Activated T-helper 1 cell treated with anti-CD3 and anti-CD28 coated beads, Interleukin-12 subunit alpha, Interleukin-12 subunit beta, Interleukin-2, Interleukin-4 antibody, amounts not matched to agents 30 ng/mL and 10 ng/mL and 1 ng/mL, durations not matched to agents 14 hours and 24 hours and 36 hours (primary cell): ENCODE data around the gene RBM18. TPM values are rescaled to one million over a fixed set of nuclear protein-coding genes. Genes with fewer than 3 reads are reported as not detected.
A peak's percentile ranks its signal among the peaks of the same experiment; 100 is the strongest.

Experiments used
- DNase-seq: peaks from one replicate; pipeline ENCODE4 v3.0.0; 2021; ENCODE audit warnings: low spot score
- H3K27ac Mint-ChIP-seq: one replicate; pipeline ENCODE4 v1.8.0; 2021; ENCODE audit warnings: mild to moderate bottlenecking, mixed read lengths
- H3K27me3 Mint-ChIP-seq: one replicate; pipeline ENCODE4 v1.8.0; 2022; ENCODE audit warnings: mild to moderate bottlenecking, moderate library complexity, mixed read lengths; ENCODE audit not compliant: insufficient read depth
- H3K36me3 Mint-ChIP-seq: one replicate; pipeline ENCODE4 v1.8.0; 2021; ENCODE audit warnings: low read depth, mixed read lengths
- H3K4me1 Mint-ChIP-seq: one replicate; pipeline ENCODE4 v1.8.0; 2021; ENCODE audit warnings: low read depth, mixed read lengths
- H3K4me3 Mint-ChIP-seq: one replicate; pipeline ENCODE4 v1.8.0; 2021; ENCODE audit warnings: mild to moderate bottlenecking, moderate library complexity, mixed read lengths
- H3K9me3 Mint-ChIP-seq: one replicate; pipeline ENCODE4 v1.8.0; 2021; ENCODE audit warnings: mixed read lengths
- intact Hi-C: fragments of 100-400 bp; cut with micrococcal nuclease; formaldehyde crosslinking; loops from one replicate; pipeline ENCODE4 v1.15.1; 2024
- total RNA-seq: library from RNA; stranded (reverse); gene quantifications from 2 replicates; pipeline ENCODE4 v1.2.3, GENCODE V29; 2022

Gene RBM18
- total RNA-seq, 1 donor from 2014 or later, result 31.5 TPM

- Mint-ChIP-seq H3K9me3 (no peaks in the 10 kb centered on the region), H3K27ac (no peak overlapping the region), H3K4me3 (no peak overlapping the region), H3K27me3 (peaks cover 43% of the 10 kb centered on the region), H3K36me3 (no peaks in the 10 kb centered on the region), H3K4me1 (peaks cover 6% of the 10 kb centered on the region)
- no peak for DNase-seq
- intact Hi-C loops, result no loop called here
Observed at GRCh38 chr9:122226758-122227574, 37.7 kb downstream of the RBM18 start.

- no peak for DNase-seq
- no peak overlapping the region for H3K27ac Mint-ChIP-seq
- H3K4me1 Mint-ChIP-seq, result peaks cover 6% of the 10 kb centered on the region
- intact Hi-C loops, result no loop called here
- H3K4me3 Mint-ChIP-seq, result no peak overlapping the region
- peaks cover 44% of the 10 kb centered on the region for H3K27me3 Mint-ChIP-seq
- H3K9me3 Mint-ChIP-seq, result no peaks in the 10 kb centered on the region
- no peaks in the 10 kb centered on the region for H3K36me3 Mint-ChIP-seq
Observed at GRCh38 chr9:122226142-122226757, 38.4 kb downstream of the RBM18 start.

GRCh38 chr9:122225312-122226141, 39.1 kb downstream of the RBM18 start:
- intact Hi-C loops, result no loop called here
- no peaks in the 10 kb centered on the region for H3K36me3 Mint-ChIP-seq
- no peak overlapping the region for H3K4me3 Mint-ChIP-seq
- DNase-seq, result no peak
- H3K4me1 Mint-ChIP-seq, result peaks cover 6% of the 10 kb centered on the region
- no peak overlapping the region for H3K27ac Mint-ChIP-seq
- peaks cover 45% of the 10 kb centered on the region for H3K27me3 Mint-ChIP-seq
- no peaks in the 10 kb centered on the region for H3K9me3 Mint-ChIP-seq

- intact Hi-C loops, result no loop called here
- Mint-ChIP-seq H3K9me3 (no peaks in the 10 kb centered on the region), H3K27me3 (peaks cover 65% of the 10 kb centered on the region), H3K27ac (no peak overlapping the region), H3K36me3 (peaks cover under 1% of the 10 kb centered on the region), H3K4me3 (no peak overlapping the region), H3K4me1 (peaks cover 19% of the 10 kb centered on the region)
- no peak for DNase-seq
Observed at GRCh38 chr9:122223435-122223834, 41.2 kb downstream of the RBM18 start.

GRCh38 chr9:122222791-122223190, 41.8 kb downstream of the RBM18 start:
- intact Hi-C loops, result no loop called here
- Mint-ChIP-seq H3K9me3 (no peaks in the 10 kb centered on the region), H3K36me3 (peaks cover 3% of the 10 kb centered on the region), H3K27ac (no peak overlapping the region), H3K4me1 (peaks cover 25% of the 10 kb centered on the region), H3K4me3 (no peak overlapping the region), H3K27me3 (peaks cover 72% of the 10 kb centered on the region)
- no peak for DNase-seq

GRCh38 chr9:122221183-122221811, 43.3 kb downstream of the RBM18 start:
- no peak for DNase-seq
- Mint-ChIP-seq H3K36me3 (peaks cover 3% of the 10 kb centered on the region), H3K4me1 (peaks cover 27% of the 10 kb centered on the region), H3K27ac (no peak overlapping the region), H3K27me3 (peaks cover 71% of the 10 kb centered on the region), H3K9me3 (no peaks in the 10 kb centered on the region), H3K4me3 (no peak overlapping the region)
- intact Hi-C loops, result no loop called here

- Mint-ChIP-seq H3K27me3 (peaks cover 75% of the 10 kb centered on the region), H3K27ac (no peak overlapping the region), H3K36me3 (peaks cover 3% of the 10 kb centered on the region), H3K4me3 (no peak overlapping the region), H3K4me1 (peaks cover 27% of the 10 kb centered on the region), H3K9me3 (no peaks in the 10 kb centered on the region)
- intact Hi-C loops, result no loop called here
- DNase-seq, result no peak
Observed at GRCh38 chr9:122220673-122221182, 43.9 kb downstream of the RBM18 start.

- intact Hi-C loops, result loop anchor here (10.0 kb wide), 1 partner anchor 95 kb away; no protein-coding TSS in a partner anchor
- Mint-ChIP-seq H3K4me1 (peaks cover 27% of the 10 kb centered on the region), H3K27ac (no peak overlapping the region), H3K4me3 (peak overlapping the region; percentile 56), H3K9me3 (no peaks in the 10 kb centered on the region), H3K27me3 (peaks cover 82% of the 10 kb centered on the region), H3K36me3 (peaks cover 3% of the 10 kb centered on the region)
- no peak for DNase-seq
Observed at GRCh38 chr9:122219856-122220672, 44.6 kb downstream of the RBM18 start.

- Mint-ChIP-seq H3K4me3 (peak overlapping the region; percentile 56), H3K36me3 (peaks cover 3% of the 10 kb centered on the region), H3K4me1 (peaks cover 27% of the 10 kb centered on the region), H3K9me3 (no peaks in the 10 kb centered on the region), H3K27ac (no peak overlapping the region), H3K27me3 (peaks cover 84% of the 10 kb centered on the region)
- intact Hi-C loops, result loop anchor here (10.0 kb wide), 1 partner anchor 94 kb away; no protein-coding TSS in a partner anchor
- no peak for DNase-seq
Observed at GRCh38 chr9:122218935-122219855, 45.4 kb downstream of the RBM18 start.

- intact Hi-C loops, result loop anchor here (10.0 kb wide), 1 partner anchor 94 kb away; no protein-coding TSS in a partner anchor
- H3K27ac Mint-ChIP-seq, result no peak overlapping the region
- H3K27me3 Mint-ChIP-seq, result peaks cover 79% of the 10 kb centered on the region
- H3K36me3 Mint-ChIP-seq, result peaks cover 3% of the 10 kb centered on the region
- no peak for DNase-seq
- peak overlapping the region; percentile 56 for H3K4me3 Mint-ChIP-seq
- H3K9me3 Mint-ChIP-seq, result no peaks in the 10 kb centered on the region
- H3K4me1 Mint-ChIP-seq, result peaks cover 27% of the 10 kb centered on the region
Observed at GRCh38 chr9:122218071-122218934, 46.3 kb downstream of the RBM18 start.
